GM19452 (cell line): ENCODE results near the gene FAM107B.

Experiments used
- ATAC-seq: cut with Tn5 transposase; IDR thresholded peaks from one replicate; pipeline ENCODE4 v1.9.1; 2021; ENCODE audit not compliant: unreplicated experiment

Gene FAM107B

DNA sequence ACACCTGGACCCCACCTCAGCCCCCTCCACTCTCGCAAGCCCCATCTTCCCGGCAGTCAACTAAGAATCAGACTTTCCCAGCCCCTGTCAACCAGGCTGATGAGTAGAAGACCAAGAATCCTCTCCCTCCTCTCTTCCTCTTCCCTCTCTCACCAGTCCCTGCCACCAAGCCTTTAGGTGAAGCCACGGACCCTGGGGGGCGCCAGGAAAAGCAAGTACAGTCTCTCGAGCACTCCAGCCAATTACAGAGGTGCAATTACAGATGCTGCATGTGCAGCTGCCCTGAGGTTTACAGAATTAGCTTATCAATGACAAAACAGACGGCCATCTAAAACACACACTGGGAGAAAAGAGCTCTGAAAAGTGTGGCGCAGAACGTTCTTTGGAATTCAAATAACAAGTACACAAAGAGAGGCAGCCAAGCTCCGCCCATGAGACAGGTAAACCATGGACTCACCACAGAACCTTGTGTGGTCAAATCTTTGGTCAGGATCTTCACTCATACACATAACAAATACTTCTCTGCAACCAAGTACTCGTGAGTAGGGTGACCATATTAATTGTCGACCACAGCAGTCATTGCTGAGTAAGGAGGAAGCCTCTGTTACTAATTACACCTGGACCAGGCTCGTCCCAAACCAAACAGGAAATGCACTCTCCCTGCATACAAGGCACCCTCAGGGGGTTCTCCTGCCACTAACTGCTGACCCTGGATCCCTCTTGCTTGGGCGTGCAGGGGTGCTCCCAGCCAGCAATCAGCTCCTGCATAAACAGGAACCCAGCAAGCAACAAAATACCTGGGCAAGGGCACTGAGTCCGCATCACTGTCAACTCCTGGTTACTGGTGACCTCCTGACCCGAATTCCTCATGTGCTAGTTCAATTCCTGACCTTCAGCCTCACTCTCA lies 189.2 kb downstream of the FAM107B start:
- ATAC-seq: no peak

DNA sequence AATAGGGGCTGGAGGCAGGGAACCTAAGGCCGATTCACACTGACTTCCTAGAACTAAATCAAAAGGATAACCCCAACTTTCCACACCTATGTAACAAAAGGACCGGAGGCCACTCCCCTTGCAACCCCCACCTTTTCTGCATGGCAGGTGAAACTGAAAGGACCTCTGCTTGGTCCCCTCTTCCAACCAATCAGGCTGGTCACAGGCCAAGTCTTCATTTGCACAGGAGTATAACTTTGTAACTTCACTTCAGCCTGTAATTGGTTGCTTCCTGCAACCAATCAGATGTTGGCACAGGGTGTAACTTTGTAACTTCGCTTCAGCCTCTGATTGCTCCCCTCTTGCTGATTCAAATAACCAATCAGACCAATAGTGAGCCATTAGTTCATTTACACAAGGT lies 190.0 kb downstream of the FAM107B start:
- ATAC-seq: no peak

DNA sequence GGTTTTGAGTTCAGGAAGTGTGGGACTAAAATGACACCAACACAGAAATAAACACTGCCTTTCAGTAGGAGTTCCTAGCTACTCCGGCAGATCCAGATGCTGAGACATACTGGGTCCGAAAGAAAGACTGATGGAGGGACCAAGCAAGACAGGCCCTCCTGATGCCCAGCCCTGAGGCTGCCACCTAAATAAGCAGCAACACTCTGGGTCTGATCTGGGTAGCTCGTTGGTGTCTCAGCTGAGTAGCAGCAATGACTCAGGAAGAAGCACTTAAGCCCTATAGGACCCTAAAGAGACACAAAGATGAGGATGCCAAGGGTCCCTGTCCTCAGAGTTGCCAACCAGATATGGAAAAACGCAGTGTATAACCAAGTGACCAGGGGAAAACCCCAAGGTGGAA lies 190.7 kb downstream of the FAM107B start:
- ATAC-seq: no peak

DNA sequence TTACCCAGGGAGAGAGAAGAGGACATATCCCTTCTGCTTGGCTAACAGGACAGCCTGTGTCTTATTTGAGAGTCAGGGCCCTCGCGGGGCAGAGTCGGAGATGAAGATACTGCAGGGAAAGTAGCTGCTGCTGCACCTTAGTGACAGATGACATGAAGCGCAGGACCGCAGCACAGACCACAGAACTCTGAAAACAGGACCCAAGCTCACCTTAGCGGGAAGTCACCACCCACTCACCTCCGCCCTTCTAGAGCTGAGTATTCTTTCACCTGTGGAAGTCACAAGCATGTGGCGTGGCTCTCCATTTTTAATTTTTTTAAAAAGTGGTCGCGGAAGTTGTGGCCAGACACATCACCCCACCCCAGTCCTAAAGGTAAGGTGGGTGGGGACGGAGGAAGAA lies 191.4 kb downstream of the FAM107B start:
- ATAC-seq: no peak

DNA sequence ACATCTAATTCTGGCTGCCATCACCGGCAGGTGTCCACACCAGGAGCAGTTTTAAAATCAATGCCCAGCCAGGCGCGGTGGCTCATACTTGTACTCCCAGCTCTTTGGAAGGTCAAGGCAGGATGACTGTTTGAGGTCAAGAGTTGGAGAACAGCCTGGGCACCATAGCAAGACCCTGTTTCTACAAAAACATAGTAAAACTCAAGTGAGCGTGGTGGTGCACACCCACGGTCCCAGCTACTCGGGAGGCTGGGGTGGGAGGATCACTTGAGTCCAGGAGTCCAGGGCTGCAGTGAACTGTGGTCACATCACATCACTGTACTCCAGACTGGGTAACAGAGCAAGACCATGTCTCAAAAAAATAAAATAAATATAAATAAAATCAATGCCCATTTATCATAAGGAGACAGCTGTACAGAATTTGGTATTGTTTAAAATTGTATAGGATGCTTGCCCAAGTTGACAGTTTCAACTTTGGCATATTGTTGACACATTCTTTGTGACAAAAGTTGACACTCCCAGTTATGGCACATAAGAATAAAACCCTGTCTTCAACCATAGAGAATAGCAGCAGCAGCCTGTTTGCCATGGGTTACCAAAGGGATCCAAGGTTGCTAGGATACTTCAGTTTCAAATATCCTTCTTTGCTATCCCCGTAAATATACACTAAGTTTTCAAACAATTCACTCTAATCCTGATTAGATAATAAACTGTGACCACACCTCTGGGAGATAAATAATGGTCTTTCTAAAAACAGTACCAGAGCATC lies 193.0 kb downstream of the FAM107B start:
- no peak for ATAC-seq

DNA sequence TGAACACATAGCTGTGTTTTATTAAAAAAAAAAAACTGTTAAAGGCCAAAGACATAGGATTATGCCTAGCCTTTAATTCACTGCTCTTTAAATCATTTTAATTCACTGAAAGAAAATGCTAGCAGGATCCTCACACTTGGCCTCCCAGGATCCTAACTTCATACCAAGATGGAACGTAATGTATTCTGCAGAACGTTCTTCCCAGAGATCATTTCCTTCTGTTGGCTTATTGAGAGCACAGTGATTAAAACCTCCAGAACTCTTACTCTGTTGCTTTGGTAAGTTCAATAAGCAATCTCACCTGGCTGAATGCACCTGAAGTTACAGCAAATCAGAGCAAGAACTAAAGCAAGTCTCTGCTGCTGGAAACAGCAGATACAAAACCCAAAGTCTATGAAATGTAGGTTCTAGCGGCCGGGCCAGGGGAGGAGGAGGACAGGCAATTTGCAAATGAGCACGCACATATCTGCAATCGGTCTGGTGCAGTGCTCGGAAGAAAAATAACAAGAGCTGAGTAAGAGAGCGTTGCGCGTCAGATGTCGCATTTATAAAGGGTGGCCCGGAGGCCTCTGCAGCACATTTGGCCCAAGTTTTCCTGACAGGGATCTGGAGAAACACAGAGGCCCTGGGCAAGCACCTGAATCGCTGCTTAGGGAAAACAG lies 193.9 kb downstream of the FAM107B start:
- ATAC-seq: no peak

DNA sequence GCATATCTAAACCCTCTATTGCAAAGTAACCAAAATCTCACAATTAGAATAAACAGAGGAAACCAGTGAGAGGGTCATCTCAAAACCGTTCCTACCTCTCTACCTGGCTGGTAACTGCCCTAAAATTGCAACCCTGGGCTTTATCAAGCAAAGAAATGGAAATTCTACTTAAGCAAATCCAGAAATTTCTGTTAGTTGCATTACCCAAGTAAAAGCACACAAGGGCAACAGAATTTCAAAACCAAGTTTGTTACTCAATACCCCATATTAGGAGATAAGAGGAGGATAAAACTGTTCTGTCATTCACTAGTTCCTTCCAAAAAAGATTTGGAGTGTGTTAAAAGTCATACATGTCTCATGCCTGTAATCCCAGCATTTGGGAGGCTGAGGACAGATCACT lies 195.3 kb downstream of the FAM107B start:
- no peak for ATAC-seq

DNA sequence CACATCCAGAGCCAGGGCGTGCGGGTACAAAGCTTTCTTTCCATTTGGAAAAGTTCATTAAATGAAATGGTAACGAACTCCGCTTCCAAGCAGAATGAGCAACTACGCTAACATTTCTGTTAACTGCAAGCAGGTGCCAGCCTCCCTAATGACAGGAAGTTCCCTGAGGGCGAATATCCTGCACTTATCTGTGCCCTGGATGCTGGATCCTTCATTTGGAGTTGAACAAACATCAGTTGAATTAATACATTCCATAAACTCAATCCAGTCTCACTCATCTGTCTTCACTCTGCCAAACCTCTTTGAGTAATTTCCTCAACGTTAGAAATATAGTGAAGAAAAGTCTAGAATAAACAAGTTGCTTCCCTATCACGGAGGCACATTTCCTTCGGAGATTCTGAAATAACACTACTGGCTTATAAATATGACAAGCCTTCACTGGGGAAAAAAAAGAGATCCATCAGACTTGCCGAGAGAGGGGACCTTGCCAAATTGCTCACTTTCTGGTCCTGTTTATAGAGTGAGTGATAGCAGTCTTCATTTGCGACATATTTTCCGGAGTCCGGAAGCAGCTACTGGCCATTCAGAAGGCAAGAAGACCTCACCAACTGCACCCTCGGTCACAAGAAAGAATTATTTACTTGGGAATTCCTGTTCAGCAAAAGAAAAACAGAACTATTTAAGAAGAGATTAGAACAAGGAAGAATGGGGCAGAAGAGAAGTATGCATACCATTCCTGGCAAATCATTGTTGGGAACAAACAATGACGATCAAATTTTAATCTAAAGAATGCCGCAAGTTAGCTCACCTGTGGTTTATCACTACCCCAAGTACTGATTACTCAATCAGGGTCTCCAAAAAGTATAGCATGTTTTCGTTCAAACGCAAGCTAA lies 196.4 kb downstream of the FAM107B start:
- ATAC-seq: no peak

DNA sequence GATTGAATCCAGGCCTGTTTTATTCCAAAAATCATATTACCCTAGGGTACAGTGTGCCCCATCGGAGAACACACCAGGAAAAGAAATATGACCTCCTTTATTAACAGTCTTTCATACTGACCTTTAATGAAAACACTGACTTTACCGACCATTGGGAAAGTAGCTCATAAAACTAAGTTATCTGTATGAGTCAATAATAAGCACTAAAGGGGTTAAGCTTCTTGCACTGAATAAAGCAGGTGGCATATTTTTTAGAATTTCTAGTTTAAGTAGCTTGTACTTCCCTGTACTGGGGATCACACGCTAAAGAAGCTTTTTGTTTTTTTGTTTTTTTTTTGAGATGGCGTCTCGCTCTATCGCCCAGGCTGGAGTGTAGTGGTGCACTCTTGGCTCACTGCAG lies 199.8 kb downstream of the FAM107B start:
- ATAC-seq: no peak

DNA sequence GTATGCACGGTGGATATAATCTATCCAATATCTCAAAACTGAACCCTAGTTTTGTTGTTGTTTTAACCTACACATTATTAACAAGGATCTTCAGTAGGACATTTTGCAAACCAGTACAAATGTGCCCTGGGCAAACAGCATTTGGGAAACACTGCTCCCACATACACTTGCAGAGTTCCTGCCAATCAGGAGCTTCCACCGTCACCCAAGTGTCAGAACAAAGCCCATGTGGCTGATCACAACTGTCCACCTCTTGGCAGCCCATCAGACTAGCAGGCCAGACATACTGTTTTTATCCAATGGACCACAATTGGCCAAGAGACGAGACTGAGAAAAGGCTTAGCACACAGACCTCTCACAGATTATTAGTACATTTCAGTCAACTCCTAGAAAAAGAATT lies 200.4 kb downstream of the FAM107B start:
- ATAC-seq: no peak

DNA sequence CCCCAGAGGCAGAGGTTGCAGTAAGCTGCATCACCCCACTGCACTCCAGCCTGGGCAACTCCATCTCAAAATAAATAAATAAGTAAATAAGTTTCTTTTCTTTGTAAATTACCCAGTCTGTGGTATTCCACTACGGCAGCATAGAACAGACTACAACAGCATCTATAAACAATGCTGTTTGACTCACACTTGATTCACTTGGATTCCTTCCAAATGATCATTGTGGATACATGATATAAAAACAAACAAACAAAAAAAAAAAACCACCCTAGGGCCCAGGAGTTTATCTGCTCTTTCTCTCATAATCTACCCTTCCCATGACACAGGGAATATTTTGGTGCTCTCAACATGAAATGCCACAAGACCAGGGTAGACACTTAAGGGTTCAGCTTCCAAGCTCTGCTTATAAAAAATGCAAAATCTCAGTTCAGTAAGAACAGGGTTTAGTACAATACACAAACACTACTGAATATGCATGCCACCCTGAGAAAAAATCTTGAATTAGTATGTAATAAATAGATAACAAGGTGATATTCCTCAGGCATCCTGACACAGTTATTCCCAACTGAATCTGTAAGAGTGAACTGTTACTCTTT lies 200.9 kb downstream of the FAM107B start:
- no peak for ATAC-seq

DNA sequence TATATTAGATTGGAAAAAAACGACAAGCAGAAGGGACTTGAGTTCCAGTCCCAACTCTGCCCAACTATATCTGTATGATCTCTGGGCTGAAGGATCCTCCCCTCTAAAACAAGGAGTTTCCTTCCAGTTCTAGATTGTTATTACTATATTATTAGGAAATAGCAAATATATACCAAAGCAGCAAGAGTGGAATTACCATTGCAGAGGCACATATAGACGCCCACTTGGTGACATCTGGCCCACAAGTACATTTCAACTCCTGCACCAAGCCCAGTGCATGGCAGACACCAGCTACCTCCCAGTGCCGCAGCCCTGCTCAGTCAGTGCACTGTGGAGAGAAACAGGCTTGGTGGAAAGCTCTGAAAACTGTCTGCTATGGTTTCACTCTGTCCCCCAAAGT lies 201.9 kb downstream of the FAM107B start:
- no peak for ATAC-seq

DNA sequence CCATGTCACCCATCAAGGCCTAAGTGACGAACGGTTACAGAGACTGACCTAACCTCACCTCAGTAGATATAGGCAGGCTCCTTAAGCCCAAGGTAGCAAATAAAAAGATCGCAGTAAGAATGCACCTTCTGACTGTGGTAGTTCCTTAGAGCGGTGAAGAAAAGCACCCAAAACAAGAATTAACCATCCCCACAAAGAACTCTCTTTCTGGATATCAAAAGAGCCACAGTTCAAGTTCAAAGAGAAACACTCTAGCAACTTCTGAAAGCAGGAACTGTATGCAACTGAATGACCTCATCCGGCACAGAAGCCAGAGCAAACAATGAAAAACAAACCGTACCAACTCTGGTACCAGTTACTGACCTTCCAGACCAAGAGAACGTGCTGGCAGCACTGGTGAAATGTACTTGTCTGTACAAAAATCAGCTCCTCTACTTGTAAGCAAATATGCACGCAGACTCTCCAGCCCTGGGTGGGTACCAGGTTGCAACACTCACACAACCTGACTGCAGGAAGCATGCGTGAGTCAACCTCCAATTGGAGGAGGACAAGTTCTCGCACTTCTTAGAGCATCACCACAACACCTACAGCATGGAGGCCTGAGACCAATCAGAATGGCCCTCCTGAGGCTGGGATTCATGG lies 202.7 kb downstream of the FAM107B start:
- ATAC-seq: no peak

DNA sequence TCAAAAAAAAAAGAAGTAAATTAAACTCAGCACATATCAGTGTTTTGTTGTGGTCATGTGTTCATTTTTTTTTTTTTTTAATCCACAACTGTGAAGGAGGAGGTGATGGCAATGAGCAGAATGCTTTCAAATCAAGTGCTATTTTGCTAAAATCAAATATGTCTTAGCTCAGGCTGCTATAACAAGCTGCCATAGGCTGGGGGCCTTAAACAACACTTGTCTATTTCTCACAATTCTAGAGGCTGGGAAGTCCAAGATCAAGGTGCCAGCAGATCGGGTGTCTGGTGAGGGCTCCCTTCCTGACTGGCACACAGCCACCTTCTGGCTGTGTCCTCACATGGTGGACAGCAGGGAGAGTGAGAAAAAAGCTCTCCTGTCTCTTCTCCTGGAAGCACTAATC lies 203.9 kb downstream of the FAM107B start:
- ATAC-seq: no peak

DNA sequence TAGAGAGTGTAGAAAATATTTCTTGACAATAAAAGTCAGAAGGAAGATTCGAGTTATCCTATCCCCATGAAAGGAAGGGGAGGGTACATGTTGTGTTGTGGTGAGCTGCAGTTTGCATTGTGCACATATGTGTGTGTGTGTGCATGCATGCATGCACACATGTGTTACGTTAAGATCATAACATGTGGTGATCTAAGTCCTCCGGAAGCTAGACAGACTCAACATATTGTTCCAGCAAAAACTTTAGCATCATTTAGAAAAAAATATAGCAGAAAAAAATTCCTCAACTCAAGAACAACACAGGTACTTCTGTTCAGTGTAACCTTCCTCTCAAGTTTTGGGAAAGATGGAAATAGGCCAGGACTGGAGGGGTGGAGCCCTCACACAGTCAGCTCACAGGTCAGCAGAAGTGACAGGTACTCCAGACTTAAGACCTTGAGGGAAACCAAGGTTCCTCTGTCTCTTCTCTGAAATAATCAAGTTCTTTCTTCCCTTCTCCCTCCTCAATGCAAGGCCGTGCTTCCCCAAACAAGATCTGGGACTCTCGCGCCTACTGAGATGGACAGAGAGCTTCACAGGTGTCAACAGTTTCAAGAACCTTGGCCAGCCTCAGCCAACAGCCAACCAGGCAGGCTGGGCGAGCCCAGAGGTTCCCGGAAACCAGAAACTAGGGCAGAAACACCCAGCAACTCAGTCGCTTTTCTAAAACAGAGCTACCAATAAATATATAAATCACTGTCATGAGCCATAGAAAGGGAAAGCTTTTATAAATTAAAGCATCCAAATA lies 205.2 kb downstream of the FAM107B start:
- ATAC-seq: no peak

DNA sequence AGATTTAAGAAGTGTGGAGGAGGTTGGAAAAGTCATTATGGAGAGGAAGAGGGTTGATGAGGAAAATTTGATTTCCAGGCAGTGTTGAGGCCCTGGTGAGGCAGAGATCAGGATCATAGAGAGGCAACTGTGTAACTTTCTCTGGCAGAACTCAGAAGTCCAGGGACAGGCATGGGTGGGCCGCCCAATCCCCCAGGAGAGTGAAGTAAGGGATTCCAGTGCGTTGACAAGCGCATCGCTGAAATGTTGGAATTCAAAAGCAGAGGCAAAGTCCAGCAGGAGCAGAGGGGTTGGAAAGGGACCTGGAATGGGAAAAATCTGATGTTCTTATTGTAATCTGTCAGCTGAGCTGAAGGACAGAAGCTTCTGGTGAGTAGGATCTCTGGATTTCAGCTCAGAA lies 207.3 kb downstream of the FAM107B start:
- no peak for ATAC-seq

DNA sequence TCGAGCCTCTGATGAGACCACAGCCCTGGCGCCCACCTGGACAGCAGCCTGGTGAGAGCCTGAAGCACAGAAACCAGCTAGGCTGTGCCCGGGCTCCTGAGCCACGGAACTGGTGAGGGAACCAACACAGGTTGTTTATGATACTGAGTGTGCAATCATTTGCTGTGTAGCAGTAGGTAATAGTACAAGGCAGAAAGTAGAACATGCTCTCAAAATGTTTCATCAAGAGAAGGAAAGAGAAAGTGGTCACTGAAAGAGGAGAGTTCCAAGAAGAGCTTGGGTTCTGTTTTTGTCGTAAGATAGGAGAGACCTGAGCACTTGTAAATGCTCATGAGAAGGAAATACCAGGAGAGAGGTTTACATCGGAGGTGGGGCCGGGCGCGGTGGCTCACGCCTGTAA lies 208.2 kb downstream of the FAM107B start:
- ATAC-seq: no peak

DNA sequence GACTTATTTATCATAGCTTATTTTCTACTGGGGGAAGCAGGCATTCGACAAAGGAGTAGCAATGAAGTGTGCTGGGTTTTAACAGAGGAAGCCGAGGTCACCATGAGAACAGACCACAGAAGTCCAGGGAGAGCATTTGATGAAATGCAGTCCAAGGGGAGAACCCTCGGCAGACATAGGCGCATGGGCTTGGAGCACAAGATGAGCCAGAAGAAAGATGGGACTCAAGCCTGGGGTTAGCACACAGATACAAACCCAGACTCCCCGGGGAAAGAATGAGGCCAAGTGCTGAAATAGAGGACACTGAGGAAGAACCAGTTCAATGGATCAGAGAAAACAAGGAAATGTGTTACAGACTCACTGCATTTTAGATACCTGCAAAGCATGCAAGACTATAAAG lies 209.5 kb downstream of the FAM107B start:
- ATAC-seq: no peak

DNA sequence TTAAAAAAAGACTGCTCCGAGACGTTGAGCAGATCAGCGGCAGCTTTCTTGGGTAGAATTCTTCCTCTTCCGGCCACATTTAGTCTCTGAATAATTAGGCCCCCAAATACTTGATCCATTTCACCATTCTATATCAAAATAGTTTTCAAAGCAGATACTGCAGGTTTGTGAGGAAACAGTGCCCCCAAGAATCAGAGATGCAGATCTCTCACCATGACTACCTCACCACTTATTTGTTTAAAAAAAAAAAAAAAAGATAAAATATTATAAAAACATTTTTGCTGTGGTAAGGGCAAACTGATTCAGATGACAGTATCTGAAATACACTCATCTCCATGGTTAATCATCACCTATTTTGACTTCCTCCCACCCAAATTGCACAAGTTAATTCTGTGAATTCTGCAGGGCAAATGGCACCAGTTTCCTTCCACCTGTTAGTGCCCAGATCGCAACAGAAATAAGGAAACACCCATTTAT lies 210.4 kb downstream of the FAM107B start:
- ATAC-seq: peak; percentile 66
